K562 (cell line): ENCODE measurements around the gene PNPLA2. TPM values are rescaled to one million over a fixed set of nuclear protein-coding genes. Genes with fewer than 3 reads are reported as not detected.

Experiments used
- ATF3 ChIP-seq, 2 experiments: fragments of 450-650 bp in 1 of 2; sonication (generic) in 1 of 2; formaldehyde crosslinking in 1 of 2; IDR thresholded peaks in 1 of 2; conservative IDR thresholded peaks in 1 of 2; 2 replicates each; pipeline versions ENCODE4 v1.6.1 to v1.8.1; 2016 to 2023; ENCODE audit warnings: mild to moderate bottlenecking in 2 of 2, moderate library complexity in 2 of 2, inconsistent platforms in 1 of 2, missing genetic modification reagents in 1 of 2
- ATF7 ChIP-seq: fragments of 450-650 bp; IDR thresholded peaks from 2 replicates; pipeline ENCODE4 v1.7.1; 2014; ENCODE audit warnings: mild to moderate bottlenecking, moderate library complexity
- CCNT2 ChIP-seq: IDR thresholded peaks from 2 replicates; pipeline ENCODE4 v1.6.1; 2011; ENCODE audit warnings: borderline replicate concordance, low read depth, mild to moderate bottlenecking, moderate library complexity, mixed read lengths, low read length; ENCODE audit not compliant: insufficient read length; ENCODE audit errors: extremely low read depth
- CREM ChIP-seq: IDR thresholded peaks from 2 replicates; pipeline ENCODE4 v1.6.1; 2014; ENCODE audit warnings: antibody characterized with exemption, low read depth
- HES1 ChIP-seq: fragments of 450-650 bp; IDR thresholded peaks from 2 replicates; pipeline ENCODE4 v1.6.1; 2016; ENCODE audit warnings: low read depth, mild to moderate bottlenecking, moderate library complexity
- HMGN3 ChIP-seq: IDR thresholded peaks from 2 replicates; pipeline ENCODE4 v1.6.1; 2011; ENCODE audit warnings: borderline replicate concordance, low read depth, mild to moderate bottlenecking, mixed read lengths, low read length; ENCODE audit not compliant: insufficient read length; ENCODE audit errors: extremely low read depth
- HNRNPUL1 ChIP-seq: fragments of 200-400 bp; formaldehyde crosslinking; IDR thresholded peaks from 2 replicates; pipeline ENCODE4 v1.6.1; 2017; ENCODE audit warnings: low read length
- MAX ChIP-seq: sonication (generic); formaldehyde crosslinking; IDR thresholded peaks from 2 replicates; pipeline ENCODE4 v1.9.0; 2022; ENCODE audit warnings: mild to moderate bottlenecking, missing genetic modification reagents
- MAZ ChIP-seq, 2 experiments: fragments of 450-650 bp in 1 of 2; sonication (generic) in 1 of 2; formaldehyde crosslinking; IDR thresholded peaks in 1 of 2; conservative IDR thresholded peaks in 1 of 2; 2 replicates each; pipeline versions ENCODE4 v1.4.0 to v1.5.0; 2020; ENCODE audit warnings: mild to moderate bottlenecking in 1 of 2, missing genetic modification reagents in 1 of 2
- MXD1 ChIP-seq: fragments of 250-450 bp; sonication (Bioruptor Pico); IDR thresholded peaks from 2 replicates; pipeline ENCODE4 v1.8.0; 2021; ENCODE audit warnings: borderline replicate concordance, mild to moderate bottlenecking, moderate library complexity; ENCODE audit not compliant: poor library complexity, severe bottlenecking
- PHB2 ChIP-seq: fragments of 450-650 bp; IDR thresholded peaks from 2 replicates; pipeline ENCODE4 v1.6.1; 2017; ENCODE audit warnings: low read depth
- POLR2G ChIP-seq: fragments of 200-400 bp; formaldehyde crosslinking; IDR thresholded peaks from 2 replicates; pipeline ENCODE4 v1.6.1; 2017; ENCODE audit warnings: low read depth, mild to moderate bottlenecking, antibody characterized with exemption, low read length, moderate library complexity
- RB1 ChIP-seq: fragments of 450-650 bp; IDR thresholded peaks from 2 replicates; pipeline ENCODE4 v1.6.1; 2017; ENCODE audit warnings: low read depth, mild to moderate bottlenecking
- SIN3A ChIP-seq, 2 experiments: fragments of 150-350 bp in 1 of 2; IDR thresholded peaks; 2 replicates each; pipeline ENCODE4 v1.6.1; 2011 to 2016; ENCODE audit warnings: borderline replicate concordance in 2 of 2, low read depth in 2 of 2, low read length in 2 of 2, mild to moderate bottlenecking in 2 of 2, moderate library complexity in 2 of 2; ENCODE audit not compliant: control insufficient read depth in 1 of 2
- ZBTB11 ChIP-seq, 3 experiments: fragments of 200-800 bp in 1 of 3; fragments of 250-450 bp in 1 of 3; fragments of 450-650 bp in 1 of 3; sonication (Bioruptor Pico) in 1 of 3; sonication (Bioruptor generic) in 1 of 3; formaldehyde crosslinking in 1 of 3; IDR thresholded peaks; 2 replicates each; pipeline versions ENCODE4 v1.6.1 to v1.8.0; 2016 to 2022; ENCODE audit warnings: mild to moderate bottlenecking in 2 of 3, missing genetic modification characterization in 2 of 3, missing compliant biosample characterization in 1 of 3, moderate library complexity in 1 of 3
- ZNF274 ChIP-seq: IDR thresholded peaks from 2 replicates; pipeline ENCODE4 v1.6.1; 2011; ENCODE audit warnings: low read depth, mild to moderate bottlenecking, low read length, moderate library complexity, borderline replicate concordance
- polyA plus RNA-seq, 8 experiments: library from polyadenylated mRNA; depleted of rRNA in 4 of 8; stranded (reverse) in 5 of 8; unstranded in 3 of 8; fragments of >200 nt; fragmentation: Nextera tagmentation in 2 of 8; fragmentation: Illumina TruSeq in 1 of 8; extraction: Ambion mirVana in 2 of 8; extraction: Trizol in 1 of 8; gene quantifications; 2 replicates each; pipeline versions ENCODE4 v1.2.1 to v1.2.3, GENCODE V29; 2011 to 2014; ENCODE audit warnings: inconsistent platforms in 1 of 8, missing spikeins in 1 of 8
- total RNA-seq, 7 experiments: library from RNA; depleted of rRNA in 6 of 7; stranded (reverse); fragments of >200 nt in 6 of 7; fragmentation: Illumina TruSeq in 2 of 7; extraction: Trizol in 2 of 7; gene quantifications; 2 replicates each; pipeline versions ENCODE4 v1.2.1 to v1.2.3, GENCODE V29; 2011 to 2021; ENCODE audit warnings: low replicate concordance in 1 of 7

PNPLA2 gene
- total and polyA plus RNA-seq, 9 of the 15 experiments (the other 6 are each of a cell fraction or from before 2014, with no cell fraction given): 0.39 to 87.1 (median 8.4) TPM

- TF ChIP-seq CREM: peak; percentile 56; the same call in 1 of the 2 replicates
- TF ChIP-seq RB1: peak; percentile 66; the same call in 1 of the 2 replicates
- TF ChIP-seq CCNT2: peak; percentile 14
- TF ChIP-seq SIN3A (IDR thresholded peaks at IDR 0.05; ENCODE audit: borderline replicate concordance in 2 of 2, control insufficient read depth in 1 of 2, low read depth in 2 of 2, low read length in 2 of 2): peak; percentile 36 to 58; a peak in 2 of 4 replicates
- no peak for TF ChIP-seq PHB2
- TF ChIP-seq HMGN3: peak; percentile 48
- TF ChIP-seq MAZ (CRISPR knock-in tag; conservative IDR thresholded peaks at IDR 0.05 in 1 of 2, IDR thresholded peaks at IDR 0.05 in 1 of 2): peak; percentile 69 to 73; a peak in 3 of 4 replicates
- peak; percentile 86 for TF ChIP-seq ATF3 (IDR thresholded peaks at IDR 0.05)
- no peak for TF ChIP-seq ATF3 (CRISPR knock-in tag; conservative IDR thresholded peaks at IDR 0.05)
- TF ChIP-seq MXD1 (CRISPR knock-in tag): peak; percentile 59
- peak; percentile 83 for TF ChIP-seq POLR2G
- no peak for TF ChIP-seq ZNF274
- TF ChIP-seq ZBTB11 (CRISPR knock-in tag; IDR thresholded peaks at IDR 0.05): peak in 1 of 3 experiments; percentile 77; a peak in 2 of 6 replicates
- peak; percentile 95 for TF ChIP-seq ATF7
- no peak for TF ChIP-seq HNRNPUL1
- no peak for TF ChIP-seq HES1
- peak; percentile 36 for TF ChIP-seq MAX (CRISPR knock-in tag)
These were observed 14.5 kb downstream of the PNPLA2 start (continued) for GRCh38 chr11:833114-833791.
